Neural progenitor cell (in vitro differentiated cells): ENCODE data around the gene STK25.

ENCODE experiments used
- CTCF ChIP-seq: fragments of 200-600 bp; sonication (generic); IDR thresholded peaks from 2 replicates; pipeline ENCODE4 v1.5.1; 2017; ENCODE audit warnings: antibody characterized with exemption, mild to moderate bottlenecking
- EZH2 ChIP-seq: fragments of 200-600 bp; sonication (generic); IDR thresholded peaks from 2 replicates; pipeline ENCODE4 v1.6.1; 2017; ENCODE audit warnings: antibody characterized with exemption, mild to moderate bottlenecking, moderate library complexity
- EZH2phosphoT487 ChIP-seq: fragments of 200-600 bp; sonication (generic); IDR thresholded peaks from 2 replicates; pipeline ENCODE4 v1.6.1; 2017; ENCODE audit warnings: antibody characterized with exemption

GRCh38 chr2:241494311-241494908 lies 14.0 kb downstream of the STK25 start:
- TF ChIP-seq EZH2 = no peak
- TF ChIP-seq CTCF = no peak
- TF ChIP-seq EZH2phosphoT487 = no peak
